Stimulated activated CD8-positive, alpha-beta memory T cell treated with anti-CD3 and anti-CD28 coated beads, Interleukin-12 subunit alpha, Interleukin-12 subunit beta, amount 100 ng/mL, for 1 hour (primary cell): ENCODE data around the gene ACTN2.
"Not testable (repeated sequence)": the region's sequence is repeated elsewhere in the genome, so short reads cannot be mapped to it uniquely, and the experiment has no call there.

Experiments
- DNase-seq: peaks from one replicate; pipeline ENCODE4 v3.0.0-alpha.2; 2020; ENCODE audit warnings: low read depth

The ACTN2 gene

GRCh38 chr1:236685917-236686814 is at the start of gene ACTN2:
TSS of gene ACTN2 (plus strand) at chr1:236686499. CDS start at chr1:236686674, 175 bp downstream.
- DNase-seq, result no peak

- no peak for DNase-seq
Observed at GRCh38 chr1:236638945-236639344, 47.4 kb upstream of the ACTN2 start.

GRCh38 chr1:236639686-236640085 is 46.6 kb upstream of the ACTN2 start:
- no peak for DNase-seq

GRCh38 chr1:236642763-236643162 is 43.5 kb upstream of the ACTN2 start:
- no peak for DNase-seq

DNA sequence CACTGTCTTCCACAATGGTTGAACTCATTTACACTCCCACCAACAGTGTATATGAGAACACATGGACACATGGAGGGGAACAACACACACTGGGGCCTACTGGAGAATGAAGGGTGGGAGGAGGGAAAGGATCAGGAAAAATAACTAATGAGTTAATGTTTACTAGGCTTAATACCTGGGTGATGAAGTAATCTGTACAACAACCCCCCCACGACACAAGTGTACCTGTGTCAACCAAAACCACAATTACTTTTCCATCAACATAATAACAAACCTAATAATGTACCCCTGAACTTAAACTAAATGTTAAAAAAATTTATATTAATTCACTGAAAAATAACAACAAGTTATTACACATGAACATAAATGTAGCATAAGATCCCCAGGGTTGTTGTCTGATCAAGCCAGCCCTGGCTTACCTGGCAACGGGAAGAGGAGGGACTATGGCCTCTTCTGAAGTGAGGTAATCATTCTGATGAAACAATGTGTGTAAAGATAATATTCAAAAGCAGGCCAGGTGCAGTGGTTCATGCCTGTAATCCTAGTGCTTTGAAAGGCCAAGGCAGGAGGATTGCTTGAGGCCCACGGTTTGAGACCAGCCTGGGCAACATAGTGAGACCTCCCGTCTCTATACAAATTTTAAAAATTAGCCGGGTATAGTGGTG is 41.2 kb upstream of the ACTN2 start:
- no peak for DNase-seq

DNA sequence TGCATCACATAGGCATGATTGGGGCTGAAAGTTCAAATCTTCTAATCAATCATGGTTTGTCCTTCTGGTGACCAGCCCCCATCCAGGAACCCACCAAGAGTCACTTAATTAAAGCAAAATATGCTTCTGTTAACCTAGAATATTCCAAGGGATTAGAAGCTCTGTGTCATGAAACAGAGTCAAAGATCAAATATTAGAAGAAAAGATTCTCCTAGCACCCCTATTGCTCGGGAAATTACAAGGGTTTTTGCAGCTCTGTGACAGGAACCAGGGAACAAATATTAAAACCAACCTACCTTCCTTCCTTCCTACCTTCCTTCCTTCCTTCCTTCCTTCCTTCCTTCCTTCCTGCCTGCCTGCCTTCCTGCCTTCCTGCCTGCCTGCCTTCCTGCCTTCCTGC is 31.8 kb upstream of the ACTN2 start:
- no peak for DNase-seq

- DNase-seq, result no peak
Observed at GRCh38 chr1:236654957-236655356, 31.3 kb upstream of the ACTN2 start.

- no peak for DNase-seq
Observed at GRCh38 chr1:236657398-236657797, 28.9 kb upstream of the ACTN2 start.

DNA sequence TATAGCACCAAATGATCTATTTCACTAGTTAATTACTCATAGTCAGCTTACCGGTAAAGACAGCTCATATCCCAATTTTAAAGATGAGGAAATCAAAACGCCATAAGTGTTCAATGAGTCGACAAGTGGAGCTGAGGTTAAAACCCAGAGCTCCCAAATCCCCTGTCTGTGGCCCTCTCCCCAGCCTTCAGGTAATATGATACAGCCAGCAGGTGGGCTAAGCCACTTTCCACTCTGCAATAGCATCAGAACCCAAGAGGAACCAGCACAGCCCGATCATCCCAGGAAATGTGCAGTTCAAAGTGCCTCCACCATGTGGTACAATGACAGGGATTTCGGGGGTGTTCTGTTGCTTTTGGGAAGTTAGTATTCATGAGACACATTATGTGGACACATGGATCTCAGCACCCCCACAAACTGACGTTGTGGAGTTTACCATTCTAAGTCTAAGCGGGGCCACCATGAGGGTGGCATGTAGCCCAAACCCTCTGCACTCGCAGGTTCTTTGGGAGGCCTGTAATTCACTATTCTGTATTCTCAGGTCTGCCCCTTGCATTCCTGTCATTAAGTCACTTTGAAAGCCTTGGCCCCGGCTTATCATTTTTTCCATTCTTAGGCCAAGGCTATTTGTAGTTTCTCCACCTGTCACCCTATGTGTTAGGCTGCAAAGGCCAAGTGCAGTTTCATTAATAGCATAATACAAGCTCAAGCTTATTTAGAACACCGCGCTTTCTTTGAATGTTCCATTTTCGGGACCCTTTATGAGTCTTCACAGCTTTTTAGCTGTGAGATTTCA is 26.3 kb upstream of the ACTN2 start:
- DNase-seq, result no peak

- DNase-seq, result no peak
Observed at GRCh38 chr1:236663934-236664333, 22.4 kb upstream of the ACTN2 start.

- DNase-seq, result not testable (repeated sequence)
Observed at GRCh38 chr1:236668909-236669308, 17.4 kb upstream of the ACTN2 start.

DNA sequence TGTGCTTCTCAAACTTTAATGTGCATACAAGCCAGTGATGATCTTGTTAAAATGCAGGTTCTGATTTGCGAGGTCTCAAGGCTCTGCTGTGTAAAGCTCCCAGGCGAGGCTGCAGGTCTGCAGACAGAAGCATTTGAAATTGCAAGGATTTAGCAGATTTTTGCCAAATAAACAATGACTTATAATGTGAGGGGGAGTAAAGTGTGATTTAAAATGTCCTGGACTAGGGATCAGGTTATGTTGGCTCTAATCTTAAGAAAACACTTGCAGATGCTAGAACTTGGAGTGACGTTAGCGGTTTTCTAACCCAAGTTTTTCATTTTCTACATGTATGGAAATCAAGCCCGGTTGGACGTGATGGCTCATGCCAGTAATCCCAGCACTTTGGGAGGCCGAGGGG is 16.2 kb upstream of the ACTN2 start:
- DNase-seq, result no peak

DNA sequence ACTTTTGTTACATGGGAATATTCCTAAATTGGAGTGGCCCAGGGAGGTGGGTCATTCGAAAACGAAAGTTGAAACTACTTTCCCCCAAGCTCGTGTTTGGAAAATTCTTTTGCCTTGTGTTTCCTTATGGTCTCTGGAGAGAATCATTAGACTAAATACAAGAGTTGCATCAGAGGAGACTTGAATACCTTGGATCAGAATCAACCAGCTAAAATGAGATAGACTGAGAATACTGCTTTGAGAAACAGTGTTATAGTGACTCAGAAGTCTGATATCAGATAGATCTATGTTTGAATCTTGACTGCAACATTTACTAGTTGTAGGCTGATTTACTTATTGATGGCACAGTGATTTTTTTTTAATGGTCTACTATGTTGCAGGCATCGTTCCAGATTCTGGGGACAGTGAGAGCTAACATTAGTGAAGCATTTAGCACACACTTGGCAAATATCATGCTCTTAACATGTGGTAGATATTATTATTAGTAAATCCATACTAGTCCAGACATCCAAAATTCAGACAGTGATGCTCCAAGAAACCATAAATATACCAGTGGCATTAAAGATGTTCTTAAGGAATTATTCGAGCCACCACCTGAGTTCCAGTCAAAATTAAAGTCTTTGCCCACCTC is 12.9 kb upstream of the ACTN2 start:
- DNase-seq, result no peak

GRCh38 chr1:236677641-236678235 is 8.6 kb upstream of the ACTN2 start:
- DNase-seq, result no peak

GRCh38 chr1:236681219-236681618 is 5.1 kb upstream of the ACTN2 start:
- DNase-seq, result no peak

- DNase-seq, result no peak
Observed at GRCh38 chr1:236685205-236685916, 938 bp upstream of the ACTN2 start.

DNA sequence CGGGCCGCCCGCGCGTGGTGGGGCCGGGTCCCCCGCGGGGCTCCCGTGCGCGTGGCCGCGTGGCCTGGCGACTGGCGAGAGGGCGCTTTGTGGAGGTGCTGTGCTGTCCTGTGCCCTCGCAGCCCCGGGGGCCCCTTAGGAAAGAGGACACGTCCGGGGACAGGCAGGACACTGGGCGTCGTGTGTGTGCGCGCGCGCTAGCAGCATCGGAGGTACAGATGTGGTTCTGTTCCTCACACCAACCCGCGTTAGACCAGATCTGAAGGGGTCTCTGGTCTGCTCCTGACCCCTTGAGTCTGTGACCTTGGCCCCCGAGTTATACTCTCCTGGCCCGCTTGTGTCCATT is 489 bp downstream of the ACTN2 start:
- no peak for DNase-seq

DNA sequence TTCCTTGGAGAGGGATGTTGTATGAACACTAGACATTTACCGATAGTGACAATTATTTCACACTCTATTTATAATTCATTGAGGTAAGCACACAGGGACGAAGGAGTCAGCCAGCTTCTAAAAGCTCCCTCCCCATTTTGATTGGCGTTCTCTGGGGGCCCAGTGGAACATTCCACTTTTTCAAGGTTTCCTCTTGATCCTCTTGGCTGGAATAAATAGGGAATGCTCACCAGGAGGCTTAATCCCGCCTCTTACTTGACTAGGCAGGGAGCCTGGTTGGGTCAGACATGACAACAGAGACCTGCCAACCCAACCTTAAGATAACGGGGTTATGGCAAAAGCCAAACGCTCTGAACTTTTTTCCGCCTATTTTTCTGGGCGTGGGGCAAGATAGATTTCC is 974 bp downstream of the ACTN2 start:
- no peak for DNase-seq

GRCh38 chr1:236688705-236689104 is 2.4 kb downstream of the ACTN2 start:
- DNase-seq, result no peak

- no peak for DNase-seq
Observed at GRCh38 chr1:236689713-236690569, 3.6 kb downstream of the ACTN2 start.
